DOHH2 (cell line): ENCODE data around the gene PLPP7.

Experiments
- EZH2phosphoT487 ChIP-seq: fragments of 200-600 bp; sonication (generic); IDR thresholded peaks from 2 replicates; pipeline ENCODE4 v1.6.1; 2017; ENCODE audit warnings: borderline replicate concordance, mild to moderate bottlenecking, antibody characterized with exemption, low read length, moderate library complexity, mixed read lengths
- TF ChIP-seq, protein P1 (sequence below): fragments of 200-600 bp; sonication (generic); IDR thresholded peaks from one replicate; pipeline ENCODE4 v1.5.1; 2014; ENCODE audit warnings: antibody characterized with exemption, mild to moderate bottlenecking, low read depth, low read length; ENCODE audit not compliant: poor library complexity, severe bottlenecking

DNA sequence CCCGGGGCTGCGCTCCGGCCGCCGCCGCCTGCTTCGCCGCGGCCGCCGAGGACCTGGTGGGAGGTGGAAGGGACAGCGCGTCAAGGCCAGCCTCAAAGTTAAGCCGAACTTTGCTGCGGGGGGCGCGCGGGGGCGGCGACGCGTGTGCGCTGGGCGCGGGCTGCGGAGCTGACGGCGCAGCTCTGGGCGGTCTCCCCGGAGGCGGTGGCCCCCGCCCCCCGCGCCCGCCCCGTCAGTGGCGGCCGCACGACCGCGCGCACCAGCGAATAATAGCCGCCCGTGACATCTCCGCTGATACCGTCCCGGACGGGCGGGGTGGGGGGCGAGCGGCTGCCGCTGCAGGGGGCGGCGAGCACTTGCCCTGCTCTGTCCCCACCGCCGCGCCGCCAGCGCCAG lies 12.6 kb upstream of the PLPP7 start:
- TF ChIP-seq, protein P1, sequence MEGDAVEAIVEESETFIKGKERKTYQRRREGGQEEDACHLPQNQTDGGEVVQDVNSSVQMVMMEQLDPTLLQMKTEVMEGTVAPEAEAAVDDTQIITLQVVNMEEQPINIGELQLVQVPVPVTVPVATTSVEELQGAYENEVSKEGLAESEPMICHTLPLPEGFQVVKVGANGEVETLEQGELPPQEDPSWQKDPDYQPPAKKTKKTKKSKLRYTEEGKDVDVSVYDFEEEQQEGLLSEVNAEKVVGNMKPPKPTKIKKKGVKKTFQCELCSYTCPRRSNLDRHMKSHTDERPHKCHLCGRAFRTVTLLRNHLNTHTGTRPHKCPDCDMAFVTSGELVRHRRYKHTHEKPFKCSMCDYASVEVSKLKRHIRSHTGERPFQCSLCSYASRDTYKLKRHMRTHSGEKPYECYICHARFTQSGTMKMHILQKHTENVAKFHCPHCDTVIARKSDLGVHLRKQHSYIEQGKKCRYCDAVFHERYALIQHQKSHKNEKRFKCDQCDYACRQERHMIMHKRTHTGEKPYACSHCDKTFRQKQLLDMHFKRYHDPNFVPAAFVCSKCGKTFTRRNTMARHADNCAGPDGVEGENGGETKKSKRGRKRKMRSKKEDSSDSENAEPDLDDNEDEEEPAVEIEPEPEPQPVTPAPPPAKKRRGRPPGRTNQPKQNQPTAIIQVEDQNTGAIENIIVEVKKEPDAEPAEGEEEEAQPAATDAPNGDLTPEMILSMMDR: no peak
- TF ChIP-seq EZH2phosphoT487: no peak
